ENCODE data around the gene DVL1.
"Not testable (repeated sequence)": the region's sequence is repeated elsewhere in the genome, so short reads cannot be mapped to it uniquely, and the experiment has no call there.

Gene DVL1

DNA sequence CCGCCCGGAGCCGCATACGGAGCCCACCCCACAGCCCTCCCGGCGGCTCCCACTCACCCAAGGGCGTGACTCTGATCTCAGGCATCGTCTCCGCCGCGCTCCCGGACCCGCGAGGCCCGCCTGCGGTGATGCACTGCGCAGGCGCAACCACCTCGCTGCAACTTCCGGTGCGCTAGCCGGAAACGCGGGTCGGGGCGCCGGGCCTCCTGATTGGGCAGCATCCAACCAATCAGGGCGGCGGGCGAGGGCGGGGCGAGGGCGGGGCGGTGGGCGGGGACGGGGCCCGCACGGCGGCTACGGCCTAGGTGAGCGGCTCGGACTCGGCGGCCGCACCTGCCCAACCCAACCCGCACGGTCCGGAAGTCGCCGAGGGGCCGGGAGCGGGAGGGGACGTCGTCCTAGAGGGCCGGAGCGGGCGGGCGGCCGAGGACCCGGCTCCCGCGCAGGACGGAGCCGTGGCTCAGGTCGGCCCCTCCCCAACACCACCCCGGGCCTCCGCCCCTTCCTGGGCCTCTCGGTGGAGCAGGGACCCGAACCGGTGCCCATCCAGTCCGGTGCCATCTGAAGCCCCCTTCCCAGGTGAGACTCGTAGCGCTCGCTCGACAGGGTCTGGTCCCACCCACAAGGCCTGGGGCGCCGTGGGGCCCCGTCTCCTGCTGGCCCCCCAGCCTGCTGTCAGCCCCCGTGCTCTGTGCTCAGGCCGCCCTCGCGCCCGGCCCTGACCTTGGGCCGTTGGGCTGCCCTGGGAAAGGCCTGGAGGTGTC, 24.5 kb downstream of the DVL1 start, which contains the start of the genes CPTP and INTS11:
Gene CPTP (plus strand): TSS at position 279 of the 764 bp plus-strand sequence. CDS start 2,109 bp downstream, outside the sequence.
Gene INTS11 (minus strand): TSS at position 137 of the 764 bp plus-strand sequence. CDS start 52 bp downstream, at position 85.
- no peak for FAIRE-seq

DNA sequence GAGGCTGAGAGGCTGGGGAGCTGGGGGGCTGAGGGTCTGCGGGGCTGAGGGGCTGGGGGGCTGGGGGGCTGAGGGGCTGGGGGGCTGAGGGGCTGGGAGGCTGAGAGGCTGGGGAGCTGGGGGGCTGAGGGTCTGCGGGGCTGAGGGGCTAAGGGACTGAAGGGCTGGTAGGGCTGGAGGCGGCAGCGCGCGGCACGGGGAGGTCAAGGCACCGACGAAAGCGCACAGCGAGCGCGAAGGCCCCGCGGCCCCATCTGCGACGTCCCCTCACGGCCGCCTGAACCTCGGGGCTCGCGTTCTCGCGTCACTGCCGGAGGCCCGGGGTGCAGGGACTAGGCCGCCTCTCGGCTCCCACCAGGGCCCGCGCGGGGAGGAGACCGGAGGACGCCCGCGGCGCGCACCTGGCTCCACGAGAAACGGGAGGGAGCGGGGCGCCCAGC, 25.1 kb downstream of the DVL1 start:
- FAIRE-seq = no peak

DNA sequence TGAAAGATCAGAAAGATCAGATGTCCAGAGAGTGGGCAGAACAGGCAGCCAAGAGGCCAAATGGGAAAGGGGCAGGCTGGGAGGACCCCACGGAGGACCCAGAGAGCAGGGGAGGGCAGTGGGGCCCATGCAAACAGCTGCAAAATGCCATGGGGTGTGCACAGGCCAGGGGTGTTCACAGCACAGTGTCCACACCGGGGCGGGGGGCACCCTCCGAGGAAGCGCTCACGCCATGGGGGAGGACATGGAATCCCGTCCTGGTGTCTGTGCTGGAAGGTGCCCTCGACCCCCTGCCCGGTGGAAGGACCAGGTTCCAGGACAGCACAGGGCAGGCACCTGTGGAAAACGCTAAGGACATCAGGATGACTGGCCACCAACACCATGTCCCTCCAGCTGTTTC, 26.3 kb downstream of the DVL1 start:
- FAIRE-seq = no peak

DNA sequence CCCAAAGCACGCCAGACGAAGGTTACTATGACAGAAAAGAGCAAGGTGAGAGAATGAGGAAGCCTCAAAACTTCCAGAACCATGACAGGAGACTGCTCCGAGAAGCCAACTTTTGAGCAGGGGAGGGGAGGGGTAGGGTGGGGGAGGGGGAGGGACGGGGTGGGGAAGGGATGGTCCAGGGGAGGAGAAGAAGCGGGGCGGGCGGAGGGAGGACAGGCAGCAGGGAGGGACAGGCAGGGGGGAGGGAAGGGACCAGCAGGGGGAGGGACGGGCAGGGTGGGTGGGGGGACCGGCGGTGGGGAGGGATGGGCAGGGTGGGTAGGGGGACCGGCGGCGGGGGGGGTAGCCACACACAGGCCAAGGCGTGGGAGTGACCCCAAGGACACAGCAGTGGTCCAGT, 26.8 kb downstream of the DVL1 start:
- no peak for FAIRE-seq

DNA sequence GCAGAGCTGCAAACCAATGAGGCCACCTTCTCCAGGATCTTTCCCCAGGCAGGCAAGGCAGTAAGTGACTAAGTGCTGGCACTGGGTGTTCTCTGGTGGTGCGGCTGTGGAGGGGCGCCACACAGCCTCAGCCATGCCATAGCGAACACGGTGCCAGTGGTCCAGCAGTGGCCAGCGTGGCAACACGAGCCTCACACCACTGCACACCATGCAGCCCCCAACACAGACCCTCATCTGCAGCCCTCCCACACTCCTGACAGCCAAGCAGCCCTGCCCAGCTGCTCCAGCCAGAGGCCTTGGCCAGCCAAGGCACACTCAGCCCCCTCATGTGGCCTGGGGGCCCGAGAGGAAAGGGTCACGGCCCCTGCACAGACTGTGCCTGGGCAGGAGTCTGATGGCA, 27.7 kb downstream of the DVL1 start:
- FAIRE-seq = no peak

DNA sequence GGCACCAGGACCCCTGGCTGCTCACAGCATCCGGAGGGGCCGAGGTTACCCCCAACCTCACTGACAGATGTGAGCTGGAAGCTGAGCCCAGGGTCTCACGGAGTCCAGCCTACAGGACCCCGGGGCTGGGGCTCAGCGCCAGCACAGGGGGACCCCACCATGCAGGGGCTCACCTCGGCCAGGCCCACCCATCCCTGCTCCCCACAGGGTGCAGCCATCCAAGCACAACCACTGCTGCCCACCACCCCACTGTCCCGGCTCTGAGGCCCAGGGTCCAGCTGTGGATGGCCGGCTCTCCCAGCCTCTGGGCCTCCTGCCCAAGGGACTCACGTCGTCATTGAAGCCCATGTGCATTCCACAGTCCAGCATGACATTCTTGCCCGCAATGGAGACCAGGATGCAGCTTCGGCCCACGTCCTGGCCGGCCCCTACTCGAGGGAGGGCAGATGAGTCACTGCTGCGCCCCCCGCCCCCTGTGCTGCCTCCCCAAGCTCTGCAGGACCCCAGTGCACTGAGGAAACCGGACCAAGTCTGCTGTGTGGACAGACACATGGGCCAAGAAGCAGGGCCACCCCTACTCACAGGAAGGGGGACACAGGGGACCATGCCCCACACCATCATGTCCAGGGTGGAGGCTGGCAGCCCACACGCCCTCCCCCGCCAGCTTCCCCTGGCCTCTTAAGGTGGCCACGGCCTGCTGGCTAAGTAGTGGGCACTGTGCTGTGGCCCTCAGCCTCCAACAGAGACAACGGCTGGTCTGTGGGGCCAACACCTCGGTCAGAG, 28.4 kb downstream of the DVL1 start:
- FAIRE-seq = no peak

DNA sequence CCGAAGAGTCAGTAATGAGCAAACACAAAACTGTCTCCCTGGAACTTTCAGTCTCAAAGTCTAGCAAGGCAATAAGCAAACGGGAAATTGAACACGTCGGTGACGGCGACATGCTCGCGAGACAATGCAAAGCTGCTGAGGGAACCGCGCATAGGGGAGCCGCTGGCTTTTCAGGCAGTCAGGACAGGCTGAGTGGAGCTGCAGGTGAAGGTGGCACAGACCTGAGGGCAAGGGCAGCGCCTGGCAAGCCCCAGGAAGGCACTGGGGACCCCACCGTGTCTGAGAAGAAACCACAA, 29.6 kb downstream of the DVL1 start:
- no peak for FAIRE-seq

DNA sequence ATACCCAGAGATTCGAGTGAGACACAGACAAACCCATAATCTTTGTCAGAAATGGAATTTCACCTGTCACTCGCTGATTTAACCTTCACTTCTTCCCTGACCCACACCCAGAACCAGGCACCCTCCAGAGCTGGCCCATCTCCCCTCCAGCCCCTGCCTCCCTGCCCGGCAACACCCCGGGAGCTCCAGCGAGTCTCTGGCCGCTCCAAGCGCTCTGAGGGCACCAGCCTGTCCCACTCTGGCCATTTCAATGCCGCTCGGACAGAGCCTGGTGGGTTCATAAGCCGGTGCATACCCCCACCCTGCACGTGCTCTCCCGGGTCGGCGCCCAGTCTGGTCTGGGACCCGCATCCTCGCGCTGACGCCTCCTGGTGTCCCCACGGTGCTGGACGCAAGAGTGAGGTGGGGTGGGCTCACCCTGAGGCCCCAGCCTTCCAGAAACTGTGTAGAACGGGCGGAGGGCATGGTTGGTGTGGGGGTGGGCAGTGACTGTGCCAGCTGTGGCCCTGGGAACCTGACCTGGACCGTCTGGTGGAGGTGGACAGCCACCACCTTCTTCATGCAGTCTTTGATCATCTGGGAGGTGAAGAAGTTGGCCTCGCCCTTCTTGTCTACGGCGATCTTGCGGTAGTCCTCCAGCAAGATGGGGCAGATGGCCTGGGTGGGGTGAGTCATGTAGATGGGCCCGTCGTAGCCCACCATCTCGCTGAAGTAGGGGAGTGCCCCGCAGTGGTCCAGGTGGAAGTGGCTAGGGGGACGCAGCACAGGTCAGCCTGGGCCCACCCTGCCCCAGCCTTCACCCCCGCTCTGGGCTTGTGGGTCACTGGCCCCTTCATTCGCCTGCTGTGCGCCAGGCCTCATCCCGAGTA, 30.2 kb downstream of the DVL1 start:
- no peak for FAIRE-seq

DNA sequence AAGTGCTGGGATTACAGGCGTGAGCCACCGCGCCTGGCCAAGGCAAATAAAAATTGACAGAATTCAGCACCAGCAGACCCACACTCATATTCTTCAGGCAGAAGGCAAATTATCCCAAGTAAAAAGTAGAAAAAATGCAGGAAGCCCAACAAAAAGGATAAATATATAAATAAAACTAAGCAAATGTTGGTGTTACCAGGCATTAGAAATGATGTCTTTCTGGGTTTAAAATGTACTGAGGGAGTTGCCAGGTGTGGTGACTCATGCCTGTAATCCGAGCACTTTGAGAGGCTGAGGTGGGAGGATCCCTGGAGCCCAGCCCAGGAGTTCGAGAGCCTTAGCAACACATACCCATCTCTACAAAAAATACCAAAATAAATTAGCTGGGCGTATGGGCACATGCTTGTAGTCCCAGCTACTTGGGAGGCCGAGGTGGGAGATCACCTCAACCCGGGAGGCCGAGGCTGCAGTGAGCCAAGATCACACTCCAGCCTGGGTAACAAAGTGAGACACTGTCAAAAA, 31.0 kb downstream of the DVL1 start:
- peak; percentile 92 for FAIRE-seq

DNA sequence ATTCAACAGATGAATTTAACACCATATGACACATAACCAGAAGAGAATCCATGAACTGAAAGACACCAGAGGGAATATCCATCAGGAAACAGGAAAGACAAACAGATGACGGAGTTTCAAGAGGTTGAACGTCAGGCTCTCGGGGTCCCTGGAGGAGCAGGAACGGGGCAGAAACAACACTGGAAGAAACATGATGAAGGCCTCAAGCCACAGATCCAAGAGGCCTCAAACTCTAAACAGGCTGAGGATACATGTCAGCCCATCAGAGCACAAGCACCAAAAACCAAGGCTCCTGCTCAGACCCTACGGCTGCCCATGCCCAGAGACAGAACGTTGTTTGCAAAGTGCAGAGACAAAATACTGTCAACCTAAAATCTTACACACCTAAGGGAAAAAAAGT, 31.8 kb downstream of the DVL1 start:
- no peak for FAIRE-seq

DNA sequence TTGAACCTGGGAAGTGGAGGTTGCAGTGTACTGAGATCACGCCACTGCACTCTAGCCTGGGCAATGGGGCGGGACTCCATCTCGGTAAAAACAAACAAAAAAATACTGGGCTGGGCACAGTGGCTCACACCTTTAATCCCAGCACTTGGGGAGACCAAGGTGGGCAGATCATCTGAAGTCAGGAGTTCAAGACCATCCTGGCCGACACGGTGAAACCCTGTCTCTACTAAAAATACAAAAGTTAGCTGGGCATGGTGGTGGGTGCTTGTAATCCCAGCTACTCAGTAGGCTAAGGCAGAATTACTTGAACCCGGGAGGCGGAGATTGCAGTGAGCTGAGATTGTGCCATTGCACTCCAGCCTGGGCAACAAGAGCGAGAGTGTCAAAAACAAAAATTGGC, 33.0 kb downstream of the DVL1 start:
- not testable (repeated sequence) for FAIRE-seq

DNA sequence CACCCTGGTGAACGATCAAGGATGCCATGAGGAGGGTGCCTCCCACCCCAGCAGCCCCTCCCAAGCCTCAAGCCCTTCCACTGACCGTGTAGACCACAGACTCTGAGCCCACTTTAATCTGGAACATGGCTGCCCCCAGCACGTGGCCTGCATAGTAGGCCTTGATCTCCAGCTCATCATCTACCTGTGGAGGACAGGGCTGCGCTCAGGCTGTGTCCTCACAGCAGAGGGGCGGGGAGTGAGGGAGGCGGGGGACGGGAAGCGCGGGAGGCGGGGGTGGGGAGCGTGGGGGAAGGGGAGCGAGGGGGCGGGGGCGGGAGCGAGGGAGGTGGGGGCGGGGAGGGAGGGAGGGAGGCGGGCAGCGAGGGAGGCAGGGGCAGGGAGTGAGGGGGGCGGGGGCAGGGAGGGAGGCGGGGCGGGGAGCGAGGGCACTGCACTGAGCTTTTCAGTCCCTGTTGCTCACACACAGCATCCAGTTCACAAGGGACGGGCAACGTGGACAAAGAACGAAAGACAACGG, 33.7 kb downstream of the DVL1 start:
- FAIRE-seq = no peak

DNA sequence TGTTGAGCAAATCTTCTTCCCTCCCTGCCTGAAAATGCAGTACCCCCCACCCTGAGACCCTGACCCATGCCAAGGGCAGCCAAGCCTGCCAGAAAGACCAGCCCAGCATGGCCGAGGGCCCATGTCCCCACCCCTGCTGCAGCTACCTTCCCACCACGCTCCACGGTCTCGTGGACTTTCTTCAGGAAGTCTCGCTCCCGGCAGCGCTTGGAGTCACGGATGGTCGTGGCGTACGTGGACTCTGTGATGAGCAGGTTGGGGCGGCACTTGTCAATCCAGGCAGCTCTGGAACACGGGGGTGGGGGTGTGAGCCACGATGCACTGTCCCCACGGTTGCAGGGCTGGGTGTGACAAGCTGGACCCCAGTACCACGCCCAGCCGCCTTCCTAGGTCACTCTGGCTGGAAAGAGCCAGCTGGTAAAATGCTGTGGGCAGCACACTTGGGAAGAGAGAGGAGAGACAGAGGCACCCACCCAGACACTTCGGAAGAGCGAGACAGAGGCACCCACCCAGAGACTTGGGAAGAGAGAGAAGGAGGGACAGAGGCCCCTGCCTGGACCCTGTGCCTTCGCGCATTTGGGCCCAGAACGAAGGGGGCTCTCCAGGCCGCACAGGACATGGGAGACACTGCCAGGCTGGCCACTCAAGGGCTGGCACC, 34.4 kb downstream of the DVL1 start:
- no peak for FAIRE-seq

DNA sequence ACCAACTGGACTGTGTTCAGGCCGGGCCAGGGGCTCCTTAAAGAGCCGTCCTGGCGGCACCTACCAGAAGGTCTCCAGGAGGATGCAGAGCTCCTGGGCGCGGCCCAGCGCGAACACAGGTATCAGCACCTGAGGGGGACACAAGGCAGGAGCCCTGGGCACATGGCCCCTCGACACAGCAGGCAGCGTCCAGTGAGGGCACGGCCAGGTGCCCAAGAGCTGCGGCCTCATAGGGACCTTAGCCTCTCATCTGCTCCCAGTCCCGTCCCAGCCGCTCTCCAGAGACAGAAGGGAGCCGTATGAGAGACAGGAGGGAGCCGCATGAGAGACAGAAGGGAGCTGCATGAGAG, 35.0 kb downstream of the DVL1 start:
- FAIRE-seq = no peak

DNA sequence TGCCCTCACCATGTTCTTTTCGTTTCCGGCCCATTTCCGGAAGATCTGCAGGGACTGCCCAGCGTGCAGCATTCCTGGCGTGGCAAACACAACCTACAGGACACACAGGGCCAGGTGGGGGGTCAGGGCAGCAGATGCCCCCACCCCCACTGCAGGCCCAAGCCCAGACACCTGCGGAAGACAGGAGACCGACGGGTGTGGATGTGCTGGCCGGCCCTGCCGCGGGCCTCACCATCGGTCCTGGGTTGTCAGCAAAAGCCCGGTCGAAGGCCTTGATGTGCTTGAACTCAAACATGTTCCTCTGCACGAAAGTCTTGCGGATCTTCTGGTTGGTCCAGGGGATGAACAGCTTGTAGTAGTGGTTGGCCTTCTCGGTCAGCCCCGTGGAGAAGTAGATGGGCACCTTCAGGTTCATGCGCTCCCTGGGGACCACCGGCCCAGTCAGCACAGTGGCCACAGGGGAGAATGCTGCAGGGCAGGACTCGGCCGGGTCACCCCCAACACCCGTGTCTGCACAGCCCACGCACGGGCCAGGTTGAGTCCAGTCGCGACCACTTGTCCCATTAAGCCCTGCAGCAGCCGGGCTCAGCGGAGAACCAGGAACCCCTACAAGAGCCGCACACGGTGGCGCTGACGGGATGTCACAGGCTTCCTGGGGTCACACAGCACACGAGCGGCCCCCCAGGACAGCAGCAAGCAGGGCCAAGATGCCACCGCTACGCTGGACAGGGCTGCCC, 35.5 kb downstream of the DVL1 start:
- no peak for FAIRE-seq

DNA sequence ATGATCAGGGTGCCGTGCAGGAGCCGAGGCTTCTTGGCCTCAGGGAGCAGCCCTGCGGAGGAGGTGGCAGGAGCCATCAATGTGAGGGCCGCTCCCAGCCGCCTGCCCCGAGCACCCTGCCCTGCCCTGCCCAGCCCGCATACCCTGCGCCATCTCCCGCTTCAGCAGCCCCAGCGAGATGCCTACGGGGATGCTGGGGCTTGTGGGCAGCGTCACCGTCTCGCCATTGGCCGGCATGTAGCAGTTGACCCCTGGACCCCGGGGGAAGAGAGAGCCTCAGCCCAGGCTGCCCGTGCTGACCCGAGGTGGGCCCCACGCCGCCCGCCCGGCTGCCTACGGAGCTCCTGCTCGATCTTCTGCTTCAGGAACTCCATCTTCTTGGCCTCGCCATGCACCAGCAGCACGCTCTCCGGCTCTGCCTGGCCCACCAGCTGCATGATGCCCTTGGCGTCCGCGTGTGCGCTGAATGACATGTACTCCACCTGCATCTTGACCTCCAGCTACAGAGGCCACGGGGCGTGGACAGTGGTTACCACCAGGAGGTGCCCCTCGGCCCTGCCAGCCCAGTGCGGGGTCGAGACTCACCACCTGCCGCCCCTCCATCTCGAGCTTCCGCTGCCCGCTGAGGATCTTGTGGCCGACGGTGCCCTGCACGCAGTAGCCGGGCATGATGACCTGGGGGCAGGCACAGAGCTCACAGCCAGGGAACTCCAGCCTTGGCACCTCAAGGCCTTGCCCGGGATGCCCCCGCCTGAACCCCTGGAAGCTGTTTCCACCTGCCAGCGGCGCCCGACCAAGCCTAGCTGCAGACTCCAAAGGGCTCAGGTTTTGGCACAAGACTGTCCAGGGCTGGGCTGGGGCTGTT, 36.5 kb downstream of the DVL1 start:
- no peak for FAIRE-seq

DNA sequence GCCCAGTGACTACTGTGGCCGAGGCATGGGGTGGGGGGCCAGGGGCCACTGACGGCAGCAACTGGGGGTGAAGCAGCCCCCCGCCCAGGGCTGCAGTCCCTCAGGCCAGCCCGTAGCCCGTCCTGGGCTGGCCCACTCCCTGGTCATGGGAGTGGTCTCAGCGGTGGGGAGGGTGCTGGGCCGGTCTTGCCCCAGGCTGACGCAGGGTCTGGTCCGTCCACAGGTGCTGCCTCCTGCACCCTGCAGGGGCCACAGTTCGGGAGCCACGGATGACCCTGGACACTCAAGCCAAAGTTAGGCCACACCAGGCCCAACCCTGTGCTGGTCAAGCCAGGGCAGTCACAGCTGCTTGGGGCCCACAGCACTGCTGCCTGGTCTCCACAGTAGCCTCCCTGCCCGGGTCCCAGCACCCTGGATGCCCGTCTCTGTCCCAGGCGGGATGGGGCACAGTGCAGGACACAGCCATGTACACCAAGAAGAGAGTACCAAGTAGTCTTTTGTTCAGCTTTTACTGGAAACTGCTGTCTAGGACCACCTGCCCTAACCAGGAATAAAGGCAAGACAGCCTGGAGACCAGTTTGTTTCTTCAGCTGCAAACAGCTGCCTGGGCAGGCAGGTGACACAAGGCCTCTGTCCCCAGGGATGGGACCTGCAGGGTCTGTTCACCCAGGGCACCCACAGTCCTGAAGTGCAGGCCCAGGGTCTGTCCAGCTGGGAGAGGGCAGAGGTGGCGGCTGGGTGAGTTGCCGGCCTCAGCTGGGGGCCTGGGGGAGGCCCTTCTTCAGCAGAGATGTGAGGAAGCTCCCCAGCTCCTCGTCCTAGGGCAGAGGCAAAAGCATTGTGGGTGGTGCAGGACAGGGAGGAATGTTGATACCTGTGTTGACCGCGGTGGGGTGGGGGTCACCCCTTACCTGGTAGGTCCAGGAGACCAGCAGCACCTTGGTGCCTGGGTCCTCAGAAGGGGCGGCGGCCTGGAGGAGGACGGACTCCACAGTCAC, 37.8 kb downstream of the DVL1 start:
- FAIRE-seq = no peak

DNA sequence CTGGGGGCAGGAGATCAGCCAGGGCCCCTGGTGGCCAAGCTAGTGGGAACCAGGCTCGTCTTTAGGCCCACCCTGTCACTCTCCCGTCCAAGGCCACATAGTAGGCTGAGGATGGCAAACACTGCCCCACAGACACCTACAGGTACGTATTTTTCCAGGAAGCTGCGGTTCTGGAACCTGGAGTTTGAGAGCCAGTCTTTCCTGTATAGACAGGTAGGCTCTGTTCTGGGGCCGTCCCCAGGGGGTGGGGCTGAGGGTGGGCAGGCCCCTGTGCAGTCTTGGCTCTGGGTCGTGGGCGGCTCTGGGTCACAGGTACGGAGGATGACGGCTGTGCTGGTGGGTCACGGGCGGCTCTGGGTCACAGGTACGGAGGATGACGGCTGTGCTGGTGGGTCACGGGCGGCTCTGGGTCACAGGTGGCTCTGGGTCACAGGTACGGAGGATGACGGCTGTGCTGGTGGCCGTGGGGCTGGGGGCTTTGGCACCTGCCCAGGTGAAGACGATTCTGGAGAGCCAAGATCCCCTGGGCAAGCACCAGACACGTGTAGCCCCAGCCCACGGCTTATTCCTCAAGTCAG, 38.7 kb downstream of the DVL1 start:
- FAIRE-seq = no peak

DNA sequence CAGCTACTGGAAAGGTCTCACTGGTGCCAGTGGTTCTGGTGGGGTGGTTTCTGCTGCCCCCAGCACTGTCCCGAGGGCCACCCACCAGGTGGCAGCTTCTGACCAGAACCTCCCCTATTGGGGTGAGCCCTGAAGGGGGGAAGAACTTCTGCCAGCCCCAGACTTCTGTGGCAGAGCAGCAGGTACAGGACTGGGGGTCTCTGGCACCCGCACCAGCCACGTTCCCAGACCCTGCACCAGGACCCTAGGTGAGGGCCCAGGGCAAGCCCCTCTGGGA, 39.2 kb downstream of the DVL1 start:
- no peak for FAIRE-seq
